Suppressor macrophage (primary cell): Measurements from ENCODE around the gene RAPGEF2.
A peak's percentile ranks its signal among the peaks of the same experiment; 100 is the strongest.
"Not testable (repeated sequence)": the region's sequence is repeated elsewhere in the genome, so short reads cannot be mapped to it uniquely, and the experiment has no call there.

Source experiments
- DNase-seq, 4 experiments: peaks; one replicate each; pipeline ENCODE4 v3.0.0-alpha.2; 2020 to 2022

The RAPGEF2 gene

GRCh38 chr4:159134429-159134828 is 31.6 kb downstream of the RAPGEF2 start:
- DNase-seq = peak in 2 of 4 experiments; percentile 30 to 53

DNA sequence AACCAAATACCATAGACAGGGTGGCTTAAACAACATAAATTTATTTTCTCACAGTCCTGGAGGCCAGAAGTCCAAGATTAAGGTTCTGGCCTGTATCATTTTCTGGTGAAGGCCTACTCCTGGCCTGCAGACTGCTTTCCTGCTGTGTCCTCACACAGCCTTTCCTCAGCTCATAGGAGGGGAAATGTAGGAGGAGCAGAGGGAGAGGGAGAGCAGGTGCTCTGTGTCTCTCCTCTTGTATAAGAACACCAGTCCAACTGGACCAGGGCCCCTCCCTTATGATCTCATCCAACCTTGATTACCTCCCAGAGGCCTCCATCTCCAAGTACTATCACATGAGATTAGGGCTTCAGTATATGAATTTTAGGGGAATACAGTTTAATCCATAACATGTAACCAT is 34.3 kb downstream of the RAPGEF2 start:
- no peak for DNase-seq

- DNase-seq = no peak
These were observed 35.6 kb downstream of the RAPGEF2 start for GRCh38 chr4:159138436-159138835.

DNA sequence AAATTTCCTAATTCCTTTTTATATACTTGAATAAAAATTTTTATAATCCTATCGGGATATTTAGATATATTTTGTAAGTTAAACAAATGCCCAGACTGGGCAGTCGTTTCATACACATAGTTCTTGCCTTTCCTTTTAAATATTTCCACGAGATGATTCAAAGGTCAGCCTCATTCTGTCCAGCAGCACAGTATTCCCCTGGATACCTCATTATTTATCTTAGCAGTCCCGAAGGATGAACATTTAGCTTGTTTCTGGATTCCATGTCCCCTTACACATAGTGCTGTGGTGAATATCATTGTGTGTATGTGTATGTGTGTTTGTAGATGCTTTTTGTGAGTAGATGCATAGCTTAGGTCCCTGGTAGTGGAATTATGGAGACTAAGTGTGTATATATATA is 38.3 kb downstream of the RAPGEF2 start:
- no peak for DNase-seq

DNA sequence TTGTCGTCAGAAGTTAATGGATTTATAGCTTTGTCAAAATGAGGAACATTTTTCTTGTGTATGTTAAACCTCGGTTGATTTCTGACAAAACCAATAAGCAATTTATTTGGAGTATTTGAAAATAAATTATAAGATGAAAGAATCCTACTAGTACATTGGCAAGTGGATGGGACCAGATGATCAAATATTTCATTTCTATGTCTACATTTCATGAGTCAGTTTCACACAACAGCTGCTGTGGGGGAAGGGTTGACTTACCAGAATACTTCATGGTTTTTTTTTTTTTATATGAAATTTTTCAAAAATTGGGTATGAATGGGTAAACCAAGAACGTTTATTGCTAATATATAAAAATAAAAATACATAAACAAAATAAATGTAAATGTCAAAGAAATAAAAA is 39.4 kb downstream of the RAPGEF2 start:
- peak in 2 of 4 experiments; percentile 18 to 28 for DNase-seq

DNA sequence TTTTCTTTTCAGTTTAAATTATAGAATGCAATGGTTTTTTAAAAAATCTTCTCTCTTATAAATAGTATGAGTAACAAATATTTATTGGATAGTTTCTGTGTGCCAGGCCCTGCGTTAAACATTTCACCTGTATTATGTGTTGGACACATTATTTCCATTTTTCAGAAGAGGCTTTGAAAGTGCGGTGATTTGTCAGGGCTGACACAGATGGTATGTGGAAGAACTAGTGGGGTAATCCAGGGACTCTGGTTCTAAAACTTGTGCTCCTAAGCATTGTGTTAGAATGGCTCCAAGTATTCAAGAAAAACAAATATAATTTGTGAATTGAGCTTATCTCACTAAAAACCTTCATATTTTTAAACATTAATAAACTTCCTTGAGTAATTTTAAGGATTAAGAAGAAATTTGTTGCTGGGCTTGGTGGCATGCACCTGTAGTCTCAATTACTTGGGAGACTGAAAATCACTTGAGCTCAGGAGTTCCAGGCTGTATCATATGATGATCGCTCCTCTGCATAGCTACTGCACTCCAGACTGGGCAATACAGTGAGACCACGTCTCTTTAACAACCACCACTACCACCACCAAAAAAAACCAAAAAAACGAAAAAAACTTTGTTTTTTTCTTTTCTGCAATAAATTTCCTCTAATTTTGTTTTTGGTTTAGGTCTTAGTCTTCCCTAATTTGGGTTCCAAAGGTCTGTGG is 40.0 kb downstream of the RAPGEF2 start:
- DNase-seq = no peak

DNA sequence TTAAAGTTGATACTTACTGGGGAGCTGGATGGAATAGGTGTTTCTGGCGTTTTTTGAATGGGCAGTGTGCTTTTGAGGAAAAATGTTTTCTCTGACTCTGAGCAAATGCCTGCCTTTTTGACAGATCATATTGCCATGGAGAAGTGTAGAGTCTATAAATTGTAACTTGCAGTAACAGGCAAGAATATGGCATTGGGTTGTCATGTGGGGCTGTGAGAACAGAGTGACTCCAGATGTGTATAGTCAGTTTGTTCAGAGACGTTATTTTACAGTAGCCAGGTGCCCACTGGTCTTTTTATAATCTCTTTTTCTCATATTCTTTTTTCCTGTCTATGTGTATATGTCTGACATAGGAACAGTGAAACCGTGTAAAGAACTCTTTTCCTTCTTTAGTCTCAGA is 40.8 kb downstream of the RAPGEF2 start:
- DNase-seq = no peak

DNA sequence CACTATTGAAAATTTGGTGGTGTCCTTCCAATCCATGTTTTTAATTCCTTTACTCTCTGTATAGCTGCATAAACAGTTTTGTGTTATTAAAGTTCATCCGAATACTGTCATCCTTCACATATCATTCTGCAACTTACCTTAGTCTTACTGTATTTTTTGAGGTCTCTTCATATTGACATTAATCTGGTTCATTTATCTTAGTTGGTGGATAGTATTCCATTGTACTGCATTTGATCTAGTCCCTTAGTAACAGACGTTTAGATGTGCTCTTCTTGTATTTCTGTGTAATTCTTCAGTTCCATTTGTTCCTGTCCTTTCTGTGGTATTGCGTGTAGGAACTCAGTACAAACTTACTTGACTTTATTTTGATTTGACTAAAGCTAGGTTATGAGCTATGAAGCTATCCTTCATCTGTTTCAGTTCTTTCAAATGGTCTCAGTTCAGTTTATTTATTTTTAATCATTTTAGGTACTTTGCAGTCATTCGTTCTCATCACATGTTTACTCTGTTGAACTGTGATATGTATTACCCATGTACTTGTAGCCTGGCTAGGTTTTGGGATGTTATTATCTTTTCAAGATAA is 41.3 kb downstream of the RAPGEF2 start:
- no peak for DNase-seq

DNA sequence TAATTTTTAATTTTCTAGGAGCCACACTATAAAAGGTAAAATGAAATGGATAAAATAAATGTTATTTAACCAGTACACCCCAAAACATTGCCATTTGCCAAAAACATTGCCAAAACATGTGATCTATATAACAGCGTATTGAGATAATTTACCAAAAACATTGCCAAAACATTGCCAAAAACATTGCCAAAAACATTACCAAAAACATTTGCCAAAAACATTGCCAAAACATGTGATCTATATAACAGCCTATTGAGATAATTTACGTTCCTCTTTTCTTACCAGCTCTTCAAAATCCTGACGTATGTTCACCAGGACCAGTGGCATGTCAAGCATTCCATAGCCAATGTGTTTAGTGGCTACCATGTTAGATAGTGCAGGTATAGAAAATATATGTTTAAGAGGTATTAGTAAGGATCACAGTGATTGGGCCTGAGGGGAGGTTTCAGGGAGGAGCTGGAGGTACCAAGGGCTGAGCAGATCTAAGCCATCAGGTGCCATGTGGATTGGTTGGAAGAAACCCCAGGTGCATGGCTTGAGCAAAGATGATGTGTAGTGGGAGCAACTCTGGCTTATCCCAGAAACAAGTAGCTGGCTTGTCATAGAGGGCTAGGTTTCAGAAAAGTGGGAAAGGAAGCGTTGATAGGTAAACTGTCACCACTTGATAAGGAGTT is 42.6 kb downstream of the RAPGEF2 start:
- DNase-seq = no peak

GRCh38 chr4:159145992-159146330 is 43.1 kb downstream of the RAPGEF2 start:
- DNase-seq = no peak

DNA sequence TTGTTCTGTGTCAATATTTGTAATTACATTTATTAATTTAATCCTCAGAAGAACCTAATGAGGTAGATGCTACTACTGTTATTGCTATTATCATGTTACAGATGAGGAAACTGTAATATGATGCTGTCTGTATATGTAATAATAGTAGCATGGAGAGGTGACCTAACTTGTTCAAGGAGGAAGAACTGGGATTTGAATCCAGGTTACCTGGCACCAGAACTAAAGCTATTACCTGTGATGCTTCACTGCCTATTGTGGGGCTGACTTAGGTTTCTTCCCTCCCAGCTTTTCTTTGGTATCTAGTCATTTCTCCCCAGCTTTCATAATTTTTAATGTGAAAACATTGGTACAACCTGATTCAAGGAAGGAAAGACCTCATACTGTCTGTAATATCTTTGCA is 43.6 kb downstream of the RAPGEF2 start:
- no peak for DNase-seq

DNA sequence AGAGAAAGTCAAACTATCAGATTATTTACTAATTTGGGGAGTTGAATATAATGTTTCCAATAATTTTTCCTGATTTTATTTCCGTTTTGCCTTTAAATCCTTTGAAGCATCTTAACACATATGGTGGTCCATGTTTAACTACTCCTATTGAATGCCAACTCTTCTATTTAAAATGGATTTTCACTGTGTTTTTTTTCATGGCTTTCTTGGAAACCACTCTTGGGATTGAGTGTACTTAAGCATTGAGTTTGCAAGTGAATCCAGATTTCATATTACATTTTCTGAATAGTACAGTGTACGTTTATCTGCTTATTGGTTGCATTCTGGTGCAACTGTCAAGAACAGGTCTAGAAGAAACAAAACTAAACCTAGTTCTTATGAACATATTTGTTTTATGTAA is 45.6 kb downstream of the RAPGEF2 start:
- no peak for DNase-seq

DNA sequence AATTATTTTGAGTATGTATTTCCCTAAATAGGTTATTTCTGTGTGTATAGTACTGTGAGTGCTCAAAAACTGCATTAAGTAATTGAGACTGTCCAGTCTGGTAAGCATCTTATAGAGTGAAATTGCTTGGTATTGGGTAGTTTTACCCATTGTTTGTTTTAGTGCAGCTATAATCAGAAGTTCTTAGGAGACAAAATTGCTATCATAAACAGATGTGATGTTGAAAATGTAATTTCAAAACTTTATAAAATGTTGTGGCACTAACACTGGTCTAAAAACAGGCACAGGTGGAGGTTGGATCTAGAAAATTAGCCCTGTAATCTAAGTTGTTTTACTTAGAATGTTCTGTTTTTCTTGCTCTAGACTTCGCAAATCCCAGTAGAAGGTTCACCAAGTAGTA is 46.8 kb downstream of the RAPGEF2 start:
- no peak for DNase-seq

- DNase-seq = no peak
These were observed 47.5 kb downstream of the RAPGEF2 start for GRCh38 chr4:159150396-159150795.

DNA sequence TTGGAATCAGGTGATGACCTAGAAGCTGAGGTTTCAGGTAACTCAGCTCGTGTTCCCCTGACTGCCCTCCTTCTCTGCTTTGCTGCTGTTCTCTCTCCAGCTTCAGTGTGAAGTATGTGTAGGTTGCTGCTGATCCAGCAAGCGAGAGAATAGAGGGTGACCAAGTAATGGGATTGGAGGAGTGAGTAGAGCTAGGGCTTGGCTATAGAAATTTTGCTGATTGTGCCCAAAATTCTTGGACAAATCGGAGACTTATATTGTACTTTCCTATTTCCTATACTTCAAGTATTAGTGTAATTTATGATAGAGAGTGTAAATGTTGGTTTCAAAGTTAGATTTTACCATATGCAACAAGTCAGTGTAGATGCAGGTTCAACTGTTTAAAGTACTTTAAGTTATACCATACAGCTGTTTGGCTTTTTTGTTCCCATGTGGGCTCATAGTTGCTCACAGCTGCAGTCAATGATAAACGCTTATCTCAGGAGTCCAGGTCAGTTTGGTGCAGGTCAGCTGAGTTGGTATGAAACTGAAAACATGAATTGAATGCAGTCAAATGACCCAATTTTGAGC is 48.0 kb downstream of the RAPGEF2 start:
- no peak for DNase-seq

DNA sequence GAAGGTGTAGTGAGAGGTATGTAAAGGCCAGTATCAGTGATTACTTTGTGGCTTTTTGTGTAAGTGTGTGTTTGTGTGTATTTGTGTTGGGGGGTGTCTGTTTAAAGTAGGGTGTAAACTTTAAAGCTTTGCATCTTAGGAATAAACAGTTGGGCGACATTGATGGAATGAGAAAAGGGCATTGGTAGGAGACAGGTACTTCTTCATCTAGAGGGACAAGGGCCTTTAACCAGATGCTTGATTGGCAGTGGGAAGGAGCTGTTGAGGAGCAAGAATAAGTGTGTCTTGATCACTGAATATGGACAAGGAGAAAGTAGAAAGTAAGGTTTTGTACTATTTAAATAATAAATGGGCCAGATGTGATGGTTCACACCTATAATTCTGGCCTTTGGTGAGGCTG is 48.8 kb downstream of the RAPGEF2 start:
- DNase-seq = no peak

DNA sequence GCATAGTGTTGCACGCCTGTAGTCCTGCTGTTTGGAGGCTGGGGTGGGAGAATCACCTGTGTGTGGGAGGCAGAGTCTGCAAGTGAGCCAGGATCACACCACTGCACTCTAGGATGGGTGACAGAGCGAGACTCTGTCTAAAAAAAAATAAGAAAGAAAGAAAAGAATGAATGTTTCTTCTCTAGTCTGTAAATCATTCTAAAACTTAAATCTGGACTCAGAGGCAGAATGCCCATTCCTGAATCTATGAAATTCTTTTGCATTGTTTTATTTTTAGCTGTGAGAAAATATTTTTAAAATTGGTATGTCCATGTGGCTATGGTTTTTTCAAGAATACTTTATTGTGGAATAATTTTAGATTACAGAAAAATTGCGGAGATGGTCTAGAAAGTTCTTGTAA is 49.3 kb downstream of the RAPGEF2 start:
- no peak for DNase-seq

GRCh38 chr4:159153669-159154068 is 50.8 kb downstream of the RAPGEF2 start:
- no peak for DNase-seq

GRCh38 chr4:159155119-159155518 is 52.2 kb downstream of the RAPGEF2 start:
- no peak for DNase-seq

DNA sequence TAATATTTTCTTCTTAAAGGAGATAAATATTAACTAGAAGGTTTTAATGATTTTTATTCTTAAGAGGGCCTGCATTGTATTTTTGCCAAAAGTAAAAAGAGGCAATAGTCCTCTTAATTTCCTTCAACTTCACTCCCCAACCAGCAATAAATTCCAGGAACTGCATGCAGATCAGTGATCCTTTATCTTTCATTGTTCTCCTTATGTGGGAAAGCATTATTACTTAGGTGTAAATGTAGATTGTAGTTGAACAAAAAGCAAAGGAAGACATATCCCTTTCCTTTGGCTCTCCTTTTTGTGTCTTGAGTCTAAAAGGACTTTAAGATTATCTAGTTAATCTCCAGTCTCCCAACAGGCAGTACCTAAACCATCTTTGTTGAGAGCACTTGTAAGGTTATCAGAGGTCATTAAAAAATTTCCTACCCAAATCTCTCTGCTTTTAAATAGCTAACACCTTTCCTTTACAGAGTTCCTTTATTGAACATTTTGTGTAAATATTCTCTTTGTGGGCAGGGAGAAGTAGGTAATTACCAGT is 55.3 kb downstream of the RAPGEF2 start:
- no peak for DNase-seq

GRCh38 chr4:159158985-159159384 is 56.1 kb downstream of the RAPGEF2 start:
- DNase-seq = no peak

DNA sequence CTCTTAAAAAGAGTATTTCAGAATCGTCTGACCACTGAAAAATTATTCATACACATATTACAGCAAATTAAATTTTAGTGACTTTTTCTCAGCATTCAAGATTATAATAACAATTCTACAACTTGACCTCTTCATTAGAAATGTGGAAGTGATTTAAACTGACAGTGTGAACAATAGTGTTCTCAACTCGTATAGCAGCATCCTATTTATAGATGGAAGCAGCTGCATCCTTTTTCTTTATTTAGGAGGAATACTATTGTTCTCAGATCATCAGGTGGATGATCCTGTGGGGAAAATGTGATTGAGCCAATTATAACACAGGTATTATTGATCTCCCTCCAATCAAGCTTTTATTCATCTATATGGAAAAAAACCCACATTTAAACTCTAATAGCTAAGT is 56.7 kb downstream of the RAPGEF2 start:
- no peak for DNase-seq

DNA sequence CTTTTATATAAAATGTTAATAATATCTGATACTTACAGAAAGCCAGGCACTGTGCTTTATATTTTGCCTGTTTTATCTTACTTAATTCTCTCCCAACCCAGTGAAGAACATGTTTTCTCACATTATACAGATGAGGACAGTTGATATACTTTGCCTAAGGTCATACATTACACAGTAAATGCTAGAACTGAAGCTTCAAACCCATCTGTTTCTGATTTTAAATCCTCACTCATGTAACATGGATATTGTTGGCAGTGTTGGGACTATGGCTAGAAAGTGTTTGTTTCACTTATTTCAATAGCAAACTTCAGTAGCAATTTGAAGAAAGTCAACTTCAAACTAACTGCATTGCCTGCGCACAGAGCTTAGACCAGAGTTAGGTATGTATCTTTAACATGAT is 57.4 kb downstream of the RAPGEF2 start:
- DNase-seq = no peak

GRCh38 chr4:159161436-159161835 is 58.6 kb downstream of the RAPGEF2 start:
- DNase-seq = not testable (repeated sequence)
